Measurements from ENCODE around the gene SLITRK6. TPM values are rescaled to one million over a fixed set of nuclear protein-coding genes. Genes with fewer than 3 reads are reported as not detected.

SLITRK6 gene
- polyA plus RNA-seq, 4 donors, result 0.64 to 36.1 TPM; not detected in 2

GRCh38 chr13:85819513-85819912 is 20.3 kb upstream of the SLITRK6 start:
- Histone ChIP-seq H3K4me3 (ENCODE audit: low read depth in 1 of 3, low read length in 3 of 3) (no peak overlapping the region), H3K27ac (ENCODE audit: low read depth in 1 of 3, low read length in 2 of 3) (no peak overlapping the region), H3K36me3 (ENCODE audit: control insufficient read depth in 3 of 3, insufficient read depth in 2 of 3, low read depth in 1 of 3, low read length in 3 of 3) (no peaks in the 10 kb centered on the region), H3K9me3 (ENCODE audit: control insufficient read depth in 2 of 2, insufficient read depth in 1 of 2, low read depth in 1 of 2, low read length in 1 of 2) (no peaks in the 10 kb centered on the region), H3K4me1 (ENCODE audit: control insufficient read depth in 3 of 3, insufficient read depth in 2 of 3, low read depth in 1 of 3, low read length in 2 of 3) (no peaks in the 10 kb centered on the region), H3K27me3 (ENCODE audit: control insufficient read depth in 3 of 3, insufficient read depth in 3 of 3, low read length in 3 of 3) (no peaks in the 10 kb centered on the region)
- 63 to 72% (median 67%) methylated on average over 2 of the region's 2 CpGs for WGBS, 3 donors
- no peak for DNase-seq
- no peak for FAIRE-seq

GRCh38 chr13:85816413-85816812 is 17.2 kb upstream of the SLITRK6 start:
- DNase-seq (no peak), FAIRE-seq (peak; percentile 57)
- no peaks in the 10 kb centered on the region for H3K9me3 ChIP-seq (ENCODE audit: control insufficient read depth in 2 of 2, insufficient read depth in 1 of 2, low read depth in 1 of 2, low read length in 1 of 2)
- no peaks in the 10 kb centered on the region for H3K27me3 ChIP-seq (ENCODE audit: control insufficient read depth in 3 of 3, insufficient read depth in 3 of 3, low read length in 3 of 3)
- H3K4me1 ChIP-seq (ENCODE audit: control insufficient read depth in 3 of 3, insufficient read depth in 2 of 3, low read depth in 1 of 3, low read length in 2 of 3), result no peaks in the 10 kb centered on the region
- no peak overlapping the region for H3K4me3 ChIP-seq (ENCODE audit: low read depth in 1 of 3, low read length in 3 of 3)
- H3K36me3 ChIP-seq (ENCODE audit: control insufficient read depth in 3 of 3, insufficient read depth in 2 of 3, low read depth in 1 of 3, low read length in 3 of 3), result no peaks in the 10 kb centered on the region
- H3K27ac ChIP-seq (ENCODE audit: low read depth in 1 of 3, low read length in 2 of 3), result no peak overlapping the region

GRCh38 chr13:85812282-85812681 is 13.1 kb upstream of the SLITRK6 start:
- no peak for FAIRE-seq

GRCh38 chr13:85808811-85809210 is 9.6 kb upstream of the SLITRK6 start:
- Histone ChIP-seq H3K4me1 (ENCODE audit: control insufficient read depth in 3 of 3, insufficient read depth in 2 of 3, low read depth in 1 of 3, low read length in 2 of 3) (no peaks in the 10 kb centered on the region), H3K27me3 (ENCODE audit: control insufficient read depth in 3 of 3, insufficient read depth in 3 of 3, low read length in 3 of 3) (no peaks in the 10 kb centered on the region), H3K27ac (ENCODE audit: low read depth in 1 of 3, low read length in 2 of 3) (no peak overlapping the region), H3K4me3 (ENCODE audit: low read depth in 1 of 3, low read length in 3 of 3) (no peak overlapping the region), H3K9me3 (ENCODE audit: control insufficient read depth in 2 of 2, insufficient read depth in 1 of 2, low read depth in 1 of 2, low read length in 1 of 2) (no peaks in the 10 kb centered on the region), H3K36me3 (ENCODE audit: control insufficient read depth in 3 of 3, insufficient read depth in 2 of 3, low read depth in 1 of 3, low read length in 3 of 3) (no peaks in the 10 kb centered on the region)
- 8 to 33% (median 10%) methylated on average over 1 of the region's 1 CpG for WGBS, 3 donors
- DNase-seq (no peak), FAIRE-seq (no peak)

More at GRCh38 chr13:85812282-85812681, 13.1 kb upstream of the SLITRK6 start:
- 46 to 64% (median 50%) methylated on average over 1 of the region's 1 CpG for WGBS, 3 donors
- no peak overlapping the region for H3K27ac ChIP-seq (ENCODE audit: low read depth in 1 of 3, low read length in 2 of 3)
- no peaks in the 10 kb centered on the region for H3K27me3 ChIP-seq (ENCODE audit: control insufficient read depth in 3 of 3, insufficient read depth in 3 of 3, low read length in 3 of 3)
- H3K4me1 ChIP-seq (ENCODE audit: control insufficient read depth in 3 of 3, insufficient read depth in 2 of 3, low read depth in 1 of 3, low read length in 2 of 3), result no peaks in the 10 kb centered on the region
- DNase-seq, result no peak
- H3K36me3 ChIP-seq (ENCODE audit: control insufficient read depth in 3 of 3, insufficient read depth in 2 of 3, low read depth in 1 of 3, low read length in 3 of 3), result no peaks in the 10 kb centered on the region
- no peak overlapping the region for H3K4me3 ChIP-seq (ENCODE audit: low read depth in 1 of 3, low read length in 3 of 3)
- no peaks in the 10 kb centered on the region for H3K9me3 ChIP-seq (ENCODE audit: control insufficient read depth in 2 of 2, insufficient read depth in 1 of 2, low read depth in 1 of 2, low read length in 1 of 2)

- Histone ChIP-seq H3K27ac (ENCODE audit: low read depth in 1 of 3, low read length in 2 of 3) (no peak overlapping the region), H3K27me3 (ENCODE audit: control insufficient read depth in 3 of 3, insufficient read depth in 3 of 3, low read length in 3 of 3) (no peaks in the 10 kb centered on the region), H3K4me3 (ENCODE audit: low read depth in 1 of 3, low read length in 3 of 3) (no peak overlapping the region), H3K4me1 (ENCODE audit: control insufficient read depth in 3 of 3, insufficient read depth in 2 of 3, low read depth in 1 of 3, low read length in 2 of 3) (no peaks in the 10 kb centered on the region), H3K9me3 (ENCODE audit: control insufficient read depth in 2 of 2, insufficient read depth in 1 of 2, low read depth in 1 of 2, low read length in 1 of 2) (no peaks in the 10 kb centered on the region), H3K36me3 (ENCODE audit: control insufficient read depth in 3 of 3, insufficient read depth in 2 of 3, low read depth in 1 of 3, low read length in 3 of 3) (no peaks in the 10 kb centered on the region)
- peak; percentile 27 to 40 for DNase-seq
- FAIRE-seq, result no peak
- WGBS, 3 donors, result 9 to 17% (median 16%) methylated on average over 3 of the region's 3 CpGs
Measured at GRCh38 chr13:85806553-85807175, 7.4 kb upstream of the SLITRK6 start.

GRCh38 chr13:85798556-85798955 is 663 bp downstream of the SLITRK6 start:
- Histone ChIP-seq H3K36me3 (ENCODE audit: control insufficient read depth in 3 of 3, insufficient read depth in 2 of 3, low read depth in 1 of 3, low read length in 3 of 3) (no peaks in the 10 kb centered on the region), H3K27me3 (ENCODE audit: control insufficient read depth in 3 of 3, insufficient read depth in 3 of 3, low read length in 3 of 3) (no peaks in the 10 kb centered on the region), H3K4me3 (ENCODE audit: low read depth in 1 of 3, low read length in 3 of 3) (peak overlapping the region in 1 of 3 donors; percentile 43), H3K9me3 (ENCODE audit: control insufficient read depth in 2 of 2, insufficient read depth in 1 of 2, low read depth in 1 of 2, low read length in 1 of 2) (no peaks in the 10 kb centered on the region), H3K4me1 (ENCODE audit: control insufficient read depth in 3 of 3, insufficient read depth in 2 of 3, low read depth in 1 of 3, low read length in 2 of 3) (no peaks in the 10 kb centered on the region), H3K27ac (ENCODE audit: low read depth in 1 of 3, low read length in 2 of 3) (peak overlapping the region in 1 of 3 donors; percentile 12)
- DNase-seq (no peak), FAIRE-seq (no peak)
- 39 to 43% (median 42%) methylated on average over 3 of the region's 3 CpGs for WGBS, 3 donors

GRCh38 chr13:85797311-85797710 is 1.9 kb downstream of the SLITRK6 start:
- no peaks in the 10 kb centered on the region for H3K36me3 ChIP-seq (ENCODE audit: control insufficient read depth in 3 of 3, insufficient read depth in 2 of 3, low read depth in 1 of 3, low read length in 3 of 3)
- no peaks in the 10 kb centered on the region for H3K27me3 ChIP-seq (ENCODE audit: control insufficient read depth in 3 of 3, insufficient read depth in 3 of 3, low read length in 3 of 3)
- 24 to 40% (median 29%) methylated on average over 4 of the region's 4 CpGs for WGBS, 3 donors
- no peaks in the 10 kb centered on the region for H3K4me1 ChIP-seq (ENCODE audit: control insufficient read depth in 3 of 3, insufficient read depth in 2 of 3, low read depth in 1 of 3, low read length in 2 of 3)
- no peak for FAIRE-seq
- H3K27ac ChIP-seq (ENCODE audit: low read depth in 1 of 3, low read length in 2 of 3), result peak overlapping the region in 1 of 3 donors; percentile 17
- peak overlapping the region in 1 of 3 donors; percentile 19 for H3K4me3 ChIP-seq (ENCODE audit: low read depth in 1 of 3, low read length in 3 of 3)
- DNase-seq, result no peak
- H3K9me3 ChIP-seq (ENCODE audit: control insufficient read depth in 2 of 2, insufficient read depth in 1 of 2, low read depth in 1 of 2, low read length in 1 of 2), result no peaks in the 10 kb centered on the region

GRCh38 chr13:85785205-85785604 is 14.0 kb downstream of the SLITRK6 start:
- DNase-seq (no peak), FAIRE-seq (no peak)
- Histone ChIP-seq H3K36me3 (ENCODE audit: control insufficient read depth in 3 of 3, insufficient read depth in 2 of 3, low read depth in 1 of 3, low read length in 3 of 3) (no peaks in the 10 kb centered on the region), H3K4me1 (ENCODE audit: control insufficient read depth in 3 of 3, insufficient read depth in 2 of 3, low read depth in 1 of 3, low read length in 2 of 3) (no peaks in the 10 kb centered on the region), H3K4me3 (ENCODE audit: low read depth in 1 of 3, low read length in 3 of 3) (no peak overlapping the region), H3K27ac (ENCODE audit: low read depth in 1 of 3, low read length in 2 of 3) (no peak overlapping the region), H3K27me3 (ENCODE audit: control insufficient read depth in 3 of 3, insufficient read depth in 3 of 3, low read length in 3 of 3) (no peaks in the 10 kb centered on the region), H3K9me3 (ENCODE audit: control insufficient read depth in 2 of 2, insufficient read depth in 1 of 2, low read depth in 1 of 2, low read length in 1 of 2) (no peaks in the 10 kb centered on the region)
- 79 to 82% (median 80%) methylated on average over 3 of the region's 3 CpGs for WGBS, 3 donors

GRCh38 chr13:85772367-85772766 is 26.9 kb downstream of the SLITRK6 start:
- 77 to 85% (median 83%) methylated on average over 3 of the region's 3 CpGs for WGBS, 3 donors
- Histone ChIP-seq H3K9me3 (ENCODE audit: control insufficient read depth in 2 of 2, insufficient read depth in 1 of 2, low read depth in 1 of 2, low read length in 1 of 2) (no peaks in the 10 kb centered on the region), H3K27ac (ENCODE audit: low read depth in 1 of 3, low read length in 2 of 3) (no peak overlapping the region), H3K4me1 (ENCODE audit: control insufficient read depth in 3 of 3, insufficient read depth in 2 of 3, low read depth in 1 of 3, low read length in 2 of 3) (no peaks in the 10 kb centered on the region), H3K36me3 (ENCODE audit: control insufficient read depth in 3 of 3, insufficient read depth in 2 of 3, low read depth in 1 of 3, low read length in 3 of 3) (no peaks in the 10 kb centered on the region), H3K27me3 (ENCODE audit: control insufficient read depth in 3 of 3, insufficient read depth in 3 of 3, low read length in 3 of 3) (no peaks in the 10 kb centered on the region), H3K4me3 (ENCODE audit: low read depth in 1 of 3, low read length in 3 of 3) (no peak overlapping the region)
- FAIRE-seq, result no peak
- DNase-seq, result no peak

Data from small intestine (tissue), 7 donors.